K562 (cell line): Measurements from ENCODE around the gene TTC32. TPM values are rescaled to one million over a fixed set of nuclear protein-coding genes. Genes with fewer than 3 reads are reported as not detected.

Experiments
- ATAC-seq: fragments of 200-7000 bp; cut with Tn5 transposase; 3 replicates; pipeline ENCODE4 v1.9.1; 2020; ENCODE audit warnings: moderate library complexity
- BruUV-seq: library from RNA; stranded (reverse); fragments of 400-500 nt; replicated peaks from 2 replicates; lab custom pipeline; 2021; lab: Mats Ljungman, UMichigan
- CTCF ChIA-PET: fragments of 300-600 bp; formaldehyde crosslinking; extraction: SDS; loops from one replicate; lab custom pipeline; 2021; ENCODE audit warnings: low intra/inter-chr PET ratio; lab: Yijun Ruan, JAX
- POLR2A ChIA-PET: fragments of 300-600, 350-650 bp; sonication (Branson Sonifier 250); formaldehyde crosslinking; extraction: SDS; loops from one replicate; lab custom pipeline; 2021; ENCODE audit warnings: antibody characterized with exemption, inconsistent platforms; lab: Yijun Ruan, JAX
- DNase-seq, 4 experiments: peaks; one replicate each; pipeline versions ENCODE4 v3.0.0 to v3.0.0-alpha.2; 2011 to 2018; ENCODE audit warnings: low spot score in 3 of 4, mixed read lengths in 3 of 4; ENCODE audit errors: extremely low read depth in 1 of 4
- FAIRE-seq: peaks from 2 replicates; lab custom pipeline; 2011; peaks lifted over from hg19 to GRCh38; lab: Jason Lieb, UNC
- H2AFZ ChIP-seq: 2 replicates; pipeline ENCODE4 v1.6.0; 2011; ENCODE audit warnings: low read depth, low read length, control low read depth, inconsistent platforms
- H3K27ac ChIP-seq: fragments of 200-600 bp; 3 replicates; pipeline ENCODE4 v1.8.0; 2011; ENCODE audit warnings: low read depth, mild to moderate bottlenecking, control low read depth, inconsistent platforms, low read length, moderate library complexity, mixed read lengths; ENCODE audit errors: extremely low read depth
- H3K27me3 ChIP-seq, 2 experiments: fragments of 300-600 bp in 1 of 2; 2 replicates in 1 of 2; 3 replicates in 1 of 2; pipeline versions ENCODE4 v1.6.0 to v1.8.0; 2011; ENCODE audit warnings: inconsistent platforms in 2 of 2, low read length in 2 of 2, mild to moderate bottlenecking in 1 of 2, mixed read lengths in 1 of 2, moderate library complexity in 1 of 2; ENCODE audit not compliant: control insufficient read depth in 2 of 2, insufficient read depth in 2 of 2
- H3K36me3 ChIP-seq: fragments of 300-600 bp; 3 replicates; pipeline ENCODE4 v1.8.0; 2011; ENCODE audit warnings: mild to moderate bottlenecking, low read length, inconsistent platforms; ENCODE audit not compliant: control insufficient read depth, insufficient read depth
- H3K4me1 ChIP-seq, 2 experiments: fragments of 200-600 bp in 1 of 2; replicated peaks in 1 of 2; 2 replicates in 1 of 2; 3 replicates in 1 of 2; pipeline versions ENCODE4 v1.5.1 to v1.8.0; 2011; ENCODE audit warnings: inconsistent platforms in 2 of 2, low read length in 2 of 2, mild to moderate bottlenecking in 1 of 2, mixed read lengths in 1 of 2, moderate library complexity in 1 of 2; ENCODE audit not compliant: control insufficient read depth in 2 of 2, insufficient read depth in 2 of 2
- H3K4me2 ChIP-seq: 2 replicates; pipeline ENCODE4 v1.6.1; 2011; ENCODE audit warnings: low read length, control low read depth, inconsistent platforms, mixed read lengths; ENCODE audit not compliant: insufficient read depth
- H3K4me3 ChIP-seq: fragments of 200-600 bp; sonication (generic), shearing (Covaris generic); 2 replicates; pipeline ENCODE4 v1.5.1; 2016; ENCODE audit warnings: control low read depth, inconsistent platforms
- H3K79me2 ChIP-seq: fragments of 200-600 bp; 3 replicates; pipeline ENCODE4 v1.8.0; 2011; ENCODE audit warnings: low read length, inconsistent platforms; ENCODE audit not compliant: control insufficient read depth, insufficient read depth
- H3K9ac ChIP-seq, 2 experiments: 2 replicates each; pipeline versions ENCODE4 v1.6.0 to v1.6.1; 2011; ENCODE audit warnings: low read depth in 2 of 2, low read length in 2 of 2, control low read depth in 1 of 2, inconsistent platforms in 1 of 2, mild to moderate bottlenecking in 1 of 2, mixed read lengths in 1 of 2; ENCODE audit not compliant: insufficient read depth in 1 of 2
- H3K9me1 ChIP-seq: one replicate; pipeline ENCODE4 v1.6.0; 2011; ENCODE audit warnings: inconsistent platforms, mild to moderate bottlenecking, low read length, moderate library complexity; ENCODE audit not compliant: control insufficient read depth, insufficient read depth
- H3K9me3 ChIP-seq: replicated peaks from 2 replicates; pipeline ENCODE4 v1.5.1; 2011; ENCODE audit warnings: low read depth, low read length, inconsistent platforms; ENCODE audit not compliant: control insufficient read depth, insufficient read depth
- H4K20me1 ChIP-seq: replicated peaks from 2 replicates; pipeline ENCODE4 v1.6.1; 2011; ENCODE audit warnings: low read length, inconsistent platforms, mixed read lengths; ENCODE audit not compliant: control insufficient read depth, insufficient read depth
- ESRRA ChIP-seq: fragments of 450-650 bp; IDR thresholded peaks from 2 replicates; pipeline ENCODE4 v1.6.1; 2014; ENCODE audit warnings: low read depth, mild to moderate bottlenecking, moderate library complexity, borderline replicate concordance
- GABPB1 ChIP-seq: sonication (generic); formaldehyde crosslinking; IDR thresholded peaks from 2 replicates; pipeline ENCODE4 v1.8.0; 2022; ENCODE audit warnings: mild to moderate bottlenecking, missing genetic modification reagents
- MAFF ChIP-seq: IDR thresholded peaks from 2 replicates; pipeline ENCODE4 v1.6.1; 2012; ENCODE audit warnings: low read length, improper control_type of control experiment
- NFRKB ChIP-seq: fragments of 450-650 bp; IDR thresholded peaks from 2 replicates; pipeline ENCODE4 v1.6.1; 2016; ENCODE audit warnings: low read depth
- ZNF444 ChIP-seq: fragments of 250-450 bp; sonication (Bioruptor Pico); IDR thresholded peaks from 2 replicates; pipeline ENCODE4 v1.4.0; 2020; ENCODE audit warnings: mild to moderate bottlenecking, moderate library complexity
- WGBS: fragments of 100-300 bp; shearing (Covaris generic); methylation state at CpG from one replicate; pipeline ENCODE4 v1.1.6; 2016; ENCODE audit warnings: low coverage, mixed read lengths; ENCODE audit not compliant: insufficient coverage; ENCODE audit errors: missing lambda C conversion rate; 5-methylcytosine and 5-hydroxymethylcytosine counted together
- in situ Hi-C: fragments of 300-500 bp; cut with MboI; formaldehyde crosslinking; loops from 4 replicates; pipeline ENCODE4 v1.15.0; 2018; ENCODE audit warnings: inconsistent platforms, mixed read lengths
- intact Hi-C: fragments of 100-400 bp; cut with micrococcal nuclease; formaldehyde crosslinking; loops from 2 replicates; pipeline ENCODE4 v1.14.2; 2022
- polyA plus RNA-seq, 8 experiments: library from polyadenylated mRNA; depleted of rRNA in 4 of 8; stranded (reverse) in 5 of 8; unstranded in 3 of 8; fragments of >200 nt; fragmentation: Nextera tagmentation in 2 of 8; fragmentation: Illumina TruSeq in 1 of 8; extraction: Ambion mirVana in 2 of 8; extraction: Trizol in 1 of 8; gene quantifications; 2 replicates each; pipeline versions ENCODE4 v1.2.1 to v1.2.3, GENCODE V29; 2011 to 2014; ENCODE audit warnings: inconsistent platforms in 1 of 8, missing spikeins in 1 of 8
- total RNA-seq, 7 experiments: library from RNA; depleted of rRNA in 6 of 7; stranded (reverse); fragments of >200 nt in 6 of 7; fragmentation: Illumina TruSeq in 2 of 7; extraction: Trizol in 2 of 7; gene quantifications; 2 replicates each; pipeline versions ENCODE4 v1.2.1 to v1.2.3, GENCODE V29; 2011 to 2021; ENCODE audit warnings: low replicate concordance in 1 of 7
- TF ChIP-seq, protein P1 (sequence below): fragments of 250-450 bp; sonication (Bioruptor Pico); IDR thresholded peaks from 2 replicates; pipeline ENCODE4 v1.8.0; 2021; ENCODE audit warnings: moderate library complexity, mild to moderate bottlenecking, inconsistent platforms

Gene TTC32
- total and polyA plus RNA-seq, 9 of the 15 experiments (the other 6 are each of a cell fraction or from before 2014, with no cell fraction given) = 27.6 to 71.4 (median 52.6) TPM

DNA sequence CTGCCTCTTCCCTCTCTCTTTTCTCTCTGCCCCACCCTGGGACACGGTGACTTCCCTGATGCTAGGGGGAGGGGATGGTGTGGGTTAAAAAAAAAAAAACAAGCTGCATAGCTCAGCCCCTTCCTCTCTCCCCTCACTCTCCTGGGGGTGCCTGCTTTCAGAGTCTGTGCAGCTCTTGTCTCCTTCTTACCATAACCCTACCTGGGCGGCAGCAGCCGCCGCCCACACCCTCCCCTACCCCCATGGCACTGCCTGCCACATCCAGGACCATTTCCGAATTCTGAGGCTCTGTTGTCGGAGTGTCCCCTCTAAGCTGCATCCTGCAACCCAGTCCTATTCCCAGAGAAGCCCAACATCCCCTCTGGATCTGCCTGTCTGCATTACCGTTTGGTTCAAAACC, 16.0 kb downstream of the TTC32 start:
- no TSS peak for BruUV-seq
- Histone ChIP-seq H3K36me3 (no peaks in the 10 kb centered on the region), H3K9me3 (no peaks in the 10 kb centered on the region), H4K20me1 (no peaks in the 10 kb centered on the region), H3K4me1 (peaks cover 2 to 4% of the 10 kb centered on the region in 2 experiments; a peak in 3 of 5 replicates), H3K9ac (no peak overlapping the region)
- 60% methylated on average over 7 of the region's 7 CpGs for WGBS
- POLR2A ChIA-PET = interaction anchor here (0.9 kb wide), 1 partner anchor 16 kb away, joined by 6 read pairs; the partner anchor contains the start of gene TTC32
- no peak for TF ChIP-seq ZNF444
- TF ChIP-seq NFRKB = no peak
- no peak for TF ChIP-seq ESRRA
- no peak for TF ChIP-seq MAFF
- TF ChIP-seq, protein P1, sequence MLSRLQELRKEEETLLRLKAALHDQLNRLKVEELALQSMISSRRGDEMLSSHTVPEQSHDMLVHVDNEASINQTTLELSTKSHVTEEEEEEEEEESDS = no peak
- TF ChIP-seq GABPB1 (CRISPR knock-in tag) = no peak
- TF ChIP-seq, all 486 proteins: peak for 0
- no peaks in the 10 kb centered on the region for H3K79me2 ChIP-seq
- H3K27me3 ChIP-seq = no peaks in the 10 kb centered on the region
- ATAC-seq (no peak), FAIRE-seq (no peak), DNase-seq (no peak)
- intact Hi-C loops (loop anchor here (10.0 kb wide), 1 partner anchor 1331 kb away; no protein-coding TSS in a partner anchor), in situ Hi-C loops (no loop called here)
- CTCF ChIA-PET = no interaction called here
- no peaks in the 10 kb centered on the region for H3K9me1 ChIP-seq
- no peak overlapping the region for H2AFZ ChIP-seq
- no peak overlapping the region for H3K4me3 ChIP-seq
- H3K4me2 ChIP-seq = no peak overlapping the region
- H3K27ac ChIP-seq = no peak overlapping the region
